Gastroesophageal sphincter (tissue), 4 donors: Measurements from ENCODE around the gene SLC35G3. TPM values are rescaled to one million over a fixed set of nuclear protein-coding genes. Genes with fewer than 3 reads are reported as not detected.
"Not testable (repeated sequence)": the region's sequence is repeated elsewhere in the genome, so short reads cannot be mapped to it uniquely, and the experiment has no call there.

ENCODE experiments used
- ATAC-seq: fragments of 150-250 bp; one replicate; pipeline ENCODE4 v1.9.1; 2016; ENCODE audit warnings: mild to moderate bottlenecking, moderate library complexity
- H3K27ac ChIP-seq, 4 donors: fragments of 200-600 bp; sonication (generic) in 3 of 4; 1 replicate in 3 of 4; 2 replicates in 1 of 4; pipeline ENCODE4 v1.5.1; 2016 to 2019
- H3K27me3 ChIP-seq: fragments of 200-600 bp; sonication (generic); one replicate; pipeline ENCODE4 v1.5.1; 2019
- H3K36me3 ChIP-seq, 2 donors: fragments of 200-600 bp; sonication (generic); one replicate each; pipeline ENCODE4 v1.5.1; 2019; ENCODE audit warnings: control low read depth in 1 of 2
- H3K4me1 ChIP-seq, 3 donors: fragments of 200-600 bp; sonication (generic); 1 replicate in 2 of 3; 2 replicates in 1 of 3; pipeline ENCODE4 v1.5.1; 2016 to 2019; ENCODE audit warnings: control low read depth in 2 of 3
- H3K4me3 ChIP-seq, 2 donors: fragments of 200-600 bp; sonication (generic); one replicate each; pipeline ENCODE4 v1.5.1; 2019; ENCODE audit warnings: mild to moderate bottlenecking in 1 of 2, moderate library complexity in 1 of 2
- H3K9me3 ChIP-seq, 3 donors: fragments of 200-600 bp; sonication (generic); one replicate each; pipeline ENCODE4 v1.5.1; 2017 to 2019; ENCODE audit warnings: control low read depth in 2 of 3
- EP300 ChIP-seq: sonication (generic); formaldehyde crosslinking; IDR thresholded peaks from one replicate; pipeline ENCODE4 v1.6.1; 2017; ENCODE audit warnings: antibody characterized with exemption, mild to moderate bottlenecking
- POLR2A ChIP-seq, 2 donors: fragments of 450-650 bp; IDR thresholded peaks; one replicate each; pipeline ENCODE4 v1.6.1; 2017; ENCODE audit warnings: antibody characterized with exemption in 2 of 2, mild to moderate bottlenecking in 2 of 2, moderate library complexity in 1 of 2
- POLR2AphosphoS5 ChIP-seq: sonication (generic); formaldehyde crosslinking; IDR thresholded peaks from one replicate; pipeline ENCODE4 v1.6.1; 2017; ENCODE audit warnings: antibody characterized with exemption
- WGBS, 2 donors: methylation state at CpG; one replicate each; pipeline ENCODE4 v1.1.5; 2018; ENCODE audit warnings: low coverage in 1 of 2; 5-methylcytosine and 5-hydroxymethylcytosine counted together
- total RNA-seq, 4 donors: library from RNA; depleted of rRNA; stranded (reverse); fragments of >200 nt; gene quantifications; one replicate each; pipeline ENCODE4 v1.1.0, GENCODE V29; 2016
- TF ChIP-seq, protein P1 (sequence below), 4 experiments: fragments of 200-600 bp in 2 of 4; fragments of 450-650 bp in 2 of 4; sonication (generic) in 1 of 4; IDR thresholded peaks; one replicate each; pipeline ENCODE4 v1.5.1; 2017 to 2019; ENCODE audit warnings: antibody characterized with exemption in 4 of 4, mild to moderate bottlenecking in 2 of 4, moderate library complexity in 2 of 4

The SLC35G3 gene
- total RNA-seq, 4 donors from 2014 or later, result not detected

GRCh38 chr17:35184274-35184673 lies 9.9 kb downstream of the SLC35G3 start:
- no peaks in the 10 kb centered on the region for H3K36me3 ChIP-seq
- no peaks in the 10 kb centered on the region for H3K9me3 ChIP-seq
- no peaks in the 10 kb centered on the region for H3K4me1 ChIP-seq
- H3K4me3 ChIP-seq, result no peak overlapping the region
- peaks cover 4% of the 10 kb centered on the region for H3K27me3 ChIP-seq
- 45% methylated on average over 3 of the region's 3 CpGs; no CpG with 5 or more reads in 1 of the 2 donors for WGBS, 2 donors
- TF ChIP-seq POLR2A (IDR thresholded peaks at IDR 0.05), result no peak
- TF ChIP-seq POLR2AphosphoS5, result no peak
- no peak for TF ChIP-seq EP300
- TF ChIP-seq, protein P1, sequence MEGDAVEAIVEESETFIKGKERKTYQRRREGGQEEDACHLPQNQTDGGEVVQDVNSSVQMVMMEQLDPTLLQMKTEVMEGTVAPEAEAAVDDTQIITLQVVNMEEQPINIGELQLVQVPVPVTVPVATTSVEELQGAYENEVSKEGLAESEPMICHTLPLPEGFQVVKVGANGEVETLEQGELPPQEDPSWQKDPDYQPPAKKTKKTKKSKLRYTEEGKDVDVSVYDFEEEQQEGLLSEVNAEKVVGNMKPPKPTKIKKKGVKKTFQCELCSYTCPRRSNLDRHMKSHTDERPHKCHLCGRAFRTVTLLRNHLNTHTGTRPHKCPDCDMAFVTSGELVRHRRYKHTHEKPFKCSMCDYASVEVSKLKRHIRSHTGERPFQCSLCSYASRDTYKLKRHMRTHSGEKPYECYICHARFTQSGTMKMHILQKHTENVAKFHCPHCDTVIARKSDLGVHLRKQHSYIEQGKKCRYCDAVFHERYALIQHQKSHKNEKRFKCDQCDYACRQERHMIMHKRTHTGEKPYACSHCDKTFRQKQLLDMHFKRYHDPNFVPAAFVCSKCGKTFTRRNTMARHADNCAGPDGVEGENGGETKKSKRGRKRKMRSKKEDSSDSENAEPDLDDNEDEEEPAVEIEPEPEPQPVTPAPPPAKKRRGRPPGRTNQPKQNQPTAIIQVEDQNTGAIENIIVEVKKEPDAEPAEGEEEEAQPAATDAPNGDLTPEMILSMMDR (IDR thresholded peaks at IDR 0.05), result no peak
- no peak overlapping the region for H3K27ac ChIP-seq
- ATAC-seq, result no peak

DNA sequence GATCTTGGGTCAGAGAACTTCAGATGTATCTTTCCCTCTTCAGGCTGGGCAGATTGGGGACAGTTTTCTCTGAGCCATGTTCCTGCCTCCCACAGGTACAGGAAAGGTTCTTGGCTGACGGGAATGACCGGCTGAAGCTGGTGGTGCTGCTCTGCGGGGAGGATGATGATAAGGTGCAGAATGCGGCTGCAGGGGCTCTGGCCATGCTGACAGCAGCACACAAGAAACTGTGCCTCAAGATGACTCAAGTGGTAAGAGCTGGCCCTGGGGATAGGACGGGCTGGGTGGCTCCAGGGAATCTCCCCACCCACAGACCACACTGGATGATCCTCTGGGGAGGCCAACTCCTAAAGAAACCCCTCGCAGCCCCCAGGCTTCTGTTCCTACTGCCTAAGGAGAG lies 10.9 kb downstream of the SLC35G3 start:
- H3K27me3 ChIP-seq, result peaks cover 4% of the 10 kb centered on the region
- 60 to 71% methylated on average over 2 of the region's 6 CpGs for WGBS, 2 donors
- H3K4me1 ChIP-seq, result no peaks in the 10 kb centered on the region
- no peak overlapping the region for H3K4me3 ChIP-seq
- ATAC-seq, result no peak
- H3K9me3 ChIP-seq, result no peaks in the 10 kb centered on the region
- H3K27ac ChIP-seq, result no peak overlapping the region
- TF ChIP-seq POLR2AphosphoS5 (no peak), EP300 (no peak), POLR2A (IDR thresholded peaks at IDR 0.05) (no peak)
- TF ChIP-seq, protein P1 (IDR thresholded peaks at IDR 0.05), result no peak
- no peaks in the 10 kb centered on the region for H3K36me3 ChIP-seq

GRCh38 chr17:35179379-35179778 lies 14.8 kb downstream of the SLC35G3 start:
- not testable (repeated sequence) for H3K27ac ChIP-seq, H3K36me3 ChIP-seq, H3K9me3 ChIP-seq, H3K4me1 ChIP-seq, ATAC-seq, H3K4me3 ChIP-seq, H3K27me3 ChIP-seq
- WGBS, 2 donors, result 90 to 92% methylated on average over 2 to 5 of the region's 5 CpGs

DNA sequence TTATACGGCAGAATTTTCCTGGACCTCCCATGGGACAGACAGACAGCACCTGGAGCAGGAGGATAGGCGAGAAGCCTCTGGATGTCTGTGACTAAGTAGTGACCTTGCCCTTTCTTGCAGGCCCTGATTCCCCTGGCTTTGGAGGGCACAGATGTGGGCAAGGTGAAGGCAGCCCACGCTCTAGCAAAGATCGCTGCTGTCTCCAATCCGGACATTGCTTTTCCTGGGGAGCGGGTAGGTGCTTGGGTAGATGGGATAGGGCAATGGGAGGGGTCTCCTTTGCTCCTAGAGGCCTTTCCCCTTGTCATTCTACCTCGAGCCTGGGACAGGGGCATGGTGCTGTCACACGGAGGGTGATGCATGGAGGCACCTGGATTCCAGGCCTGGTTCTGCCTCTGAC lies 17.3 kb downstream of the SLC35G3 start:
- no peak for ATAC-seq
- 35 to 70% methylated on average over 2 to 3 of the region's 8 CpGs for WGBS, 2 donors
- TF ChIP-seq POLR2A (IDR thresholded peaks at IDR 0.05) (no peak), EP300 (no peak), POLR2AphosphoS5 (no peak)
- TF ChIP-seq, protein P1 (IDR thresholded peaks at IDR 0.05), result no peak
- Histone ChIP-seq H3K4me3 (no peak overlapping the region), H3K36me3 (no peaks in the 10 kb centered on the region), H3K4me1 (no peaks in the 10 kb centered on the region), H3K27me3 (peaks cover 9% of the 10 kb centered on the region), H3K27ac (no peak overlapping the region), H3K9me3 (no peaks in the 10 kb centered on the region)

GRCh38 chr17:35175638-35176415 lies 18.4 kb downstream of the SLC35G3 start:
- no peak overlapping the region for H3K4me3 ChIP-seq
- TF ChIP-seq EP300 (no peak), POLR2AphosphoS5 (no peak)
- TF ChIP-seq, protein P1 (IDR thresholded peaks at IDR 0.05), result no peak
- H3K4me1 ChIP-seq, result no peaks in the 10 kb centered on the region
- no peak for ATAC-seq
- H3K9me3 ChIP-seq, result no peaks in the 10 kb centered on the region
- H3K36me3 ChIP-seq, result no peaks in the 10 kb centered on the region
- WGBS, 2 donors, result 73% methylated on average over 5 of the region's 9 CpGs; no CpG with 5 or more reads in 1 of the 2 donors
- peaks cover 15% of the 10 kb centered on the region for H3K27me3 ChIP-seq
- H3K27ac ChIP-seq, result no peak overlapping the region
